Fibroblast of skin of left quadriceps (primary cell): ENCODE results near the gene PTPRN2.

ENCODE experiments used
- DNase-seq, 2 experiments: peaks; one replicate each; pipeline ENCODE4 v3.0.0-alpha.2; 2013; ENCODE audit warnings: low read depth in 2 of 2

PTPRN2 gene

DNA sequence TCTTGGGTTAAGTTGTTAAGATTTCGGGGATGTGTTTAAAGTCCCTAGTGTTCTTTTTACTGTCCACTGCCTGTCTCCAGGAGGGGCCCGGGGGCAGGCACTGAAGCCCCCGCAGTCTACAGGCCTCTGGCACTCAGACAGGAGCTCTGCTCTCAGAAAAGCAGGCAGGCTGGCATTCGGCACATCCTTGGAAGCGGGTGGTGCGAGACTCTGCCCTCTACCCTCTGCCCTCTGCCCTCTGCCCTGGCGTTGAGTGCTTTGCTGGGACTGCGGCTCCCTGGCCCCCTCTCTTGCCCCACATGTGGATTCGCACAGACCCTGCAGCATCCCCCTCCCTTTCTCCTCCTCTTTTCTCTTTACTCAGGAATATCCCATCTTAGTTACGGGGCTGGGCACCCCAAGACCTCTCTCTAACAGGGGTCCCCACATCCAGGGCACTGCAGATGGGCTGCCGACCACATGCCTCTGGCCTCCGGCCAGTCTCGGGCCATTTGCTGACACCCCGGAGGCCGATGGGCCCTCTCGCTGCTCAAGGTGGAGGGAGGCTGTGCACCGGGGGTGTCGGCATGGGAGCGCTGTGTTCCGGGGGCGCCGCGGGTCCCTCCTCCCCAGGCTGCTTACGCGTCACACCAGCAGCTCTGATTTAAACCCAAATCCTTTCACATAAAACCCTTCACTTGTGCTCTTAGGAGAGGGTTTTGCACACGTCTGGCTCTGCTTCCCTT is 770.9 kb downstream of the PTPRN2 start:
- DNase-seq = no peak

DNA sequence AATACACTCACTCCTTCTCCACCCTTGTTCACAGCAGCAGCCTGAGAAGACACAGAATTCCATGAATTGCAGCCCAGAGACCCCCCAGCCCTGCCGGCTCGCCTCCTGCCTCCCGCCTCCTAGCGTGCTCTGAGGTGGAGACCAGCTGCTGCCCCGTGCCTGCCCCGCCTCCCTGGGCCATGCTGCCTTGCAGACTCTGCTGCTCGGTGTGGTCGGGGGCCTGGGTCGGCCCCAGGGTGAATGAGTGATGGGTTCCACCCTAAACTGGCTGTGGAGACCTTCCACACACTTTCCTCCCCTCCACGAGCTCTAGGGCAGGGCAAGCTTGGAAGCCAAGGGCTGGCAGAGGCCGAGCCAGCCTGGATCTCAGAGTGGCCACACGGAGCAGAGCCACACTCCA is 771.5 kb downstream of the PTPRN2 start:
- no peak for DNase-seq

DNA sequence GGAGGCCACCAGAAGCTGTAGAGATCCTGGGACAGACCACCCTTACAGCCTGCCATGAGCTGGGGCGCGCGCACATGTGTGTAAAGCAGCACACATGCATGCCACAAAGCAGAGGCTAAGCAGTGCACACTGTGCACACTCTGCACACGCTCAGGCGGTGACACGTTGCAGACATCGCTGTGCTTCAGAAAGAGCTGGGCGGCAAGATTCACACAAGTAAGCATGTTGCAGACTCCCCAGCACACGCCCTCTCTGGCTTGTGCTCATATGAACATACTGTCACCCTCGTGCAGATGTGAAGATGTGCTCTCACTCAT is 772.0 kb downstream of the PTPRN2 start:
- DNase-seq = no peak

DNA sequence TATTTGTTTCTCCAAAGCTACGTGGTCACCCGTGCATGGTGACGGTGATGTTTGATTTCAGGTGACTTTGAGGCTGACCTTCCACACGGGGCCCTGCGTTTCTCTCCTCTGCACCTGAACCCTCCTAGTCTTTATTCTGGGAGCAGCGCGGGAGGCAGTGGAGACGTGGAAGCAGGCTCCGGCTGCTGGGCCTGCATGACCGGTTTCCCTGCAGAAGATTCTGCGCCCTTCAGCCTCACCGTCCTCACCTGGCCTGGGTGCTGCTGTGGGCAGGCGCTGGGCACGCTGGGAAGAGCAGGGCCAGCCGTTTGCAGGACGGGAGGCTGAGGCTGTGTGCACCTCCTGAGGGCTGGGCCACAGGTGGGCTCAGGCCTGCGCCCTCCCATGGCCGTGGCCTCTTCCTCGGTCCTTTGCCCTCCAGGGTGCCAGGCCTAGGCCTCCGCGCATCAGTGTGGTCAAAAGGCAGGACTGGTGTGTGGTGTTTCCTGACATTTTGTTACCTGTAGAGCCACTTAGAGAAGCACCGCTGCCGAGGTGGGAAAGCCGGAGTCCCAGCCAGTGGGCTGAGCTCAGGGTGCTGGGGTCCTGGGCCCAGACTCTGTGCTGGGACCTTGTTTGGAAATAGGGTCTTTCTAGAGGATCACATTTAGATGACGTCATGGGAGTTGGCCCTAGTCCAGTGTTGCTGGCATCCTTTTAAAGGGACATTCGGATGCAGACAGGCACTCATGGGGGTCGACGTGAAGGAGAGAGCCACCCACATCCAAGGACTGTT is 772.5 kb downstream of the PTPRN2 start:
- DNase-seq = no peak

DNA sequence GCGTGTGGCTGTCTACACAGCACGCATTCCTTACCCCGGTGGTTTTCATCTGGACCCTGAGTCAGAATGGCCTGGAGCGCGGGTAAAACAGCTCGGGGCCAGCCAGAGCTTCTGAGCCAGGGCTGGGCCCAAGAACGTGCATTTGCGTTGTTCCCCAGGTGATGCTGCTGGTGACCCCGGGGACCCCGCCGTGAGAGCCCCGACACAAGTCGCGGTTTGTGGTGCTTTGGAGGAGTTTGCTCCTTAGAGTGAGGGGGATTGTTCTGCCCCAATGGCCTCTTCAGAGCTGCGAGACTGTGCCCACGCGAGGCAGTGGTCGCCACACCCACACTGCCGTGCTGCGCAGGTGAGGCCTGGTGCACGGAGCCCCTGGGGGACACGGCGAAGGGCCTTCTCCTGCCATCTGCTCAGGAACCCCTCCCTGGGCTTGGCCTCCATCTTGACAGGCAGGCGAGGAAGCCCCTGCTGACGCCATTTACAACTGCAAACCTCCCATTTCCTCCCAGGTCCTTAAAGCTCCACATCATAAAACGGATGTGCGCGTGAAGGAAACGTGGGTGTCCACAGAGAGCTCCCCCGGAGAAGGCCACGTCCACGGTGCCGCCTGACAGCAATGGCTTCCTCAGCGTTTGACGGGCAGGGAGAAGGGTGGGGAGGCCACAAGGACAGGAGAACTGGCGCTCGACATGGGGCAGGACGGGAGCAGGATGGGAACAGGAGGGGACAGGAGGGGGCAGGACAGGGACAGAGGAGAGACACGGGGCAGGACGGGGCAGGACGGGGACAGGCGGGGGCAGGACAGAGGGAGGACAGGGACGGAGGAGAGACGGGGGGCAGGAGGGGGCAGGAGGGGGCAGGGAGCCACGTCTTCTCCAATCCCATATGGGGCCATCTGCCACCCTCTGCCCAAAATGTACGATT is 773.6 kb downstream of the PTPRN2 start:
- no peak for DNase-seq

DNA sequence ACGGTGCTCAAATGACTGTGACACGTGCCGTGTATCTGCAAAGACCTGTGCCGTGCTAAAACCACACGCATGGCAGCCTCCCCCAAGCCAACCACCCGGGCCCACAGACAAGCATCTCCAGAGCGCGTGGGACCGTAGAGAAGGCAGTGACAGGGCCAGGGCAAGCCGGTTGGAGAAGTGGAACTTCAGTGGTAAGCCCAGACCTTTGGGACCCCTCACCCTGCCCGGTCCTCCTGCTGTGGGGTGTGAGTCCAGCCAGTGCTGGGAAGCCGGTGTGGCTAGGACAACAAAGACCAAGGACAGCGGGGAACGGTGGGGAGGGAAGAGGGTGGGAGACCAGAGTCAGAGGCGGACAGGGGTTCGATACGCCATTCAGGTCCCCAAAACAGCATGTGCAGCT is 774.6 kb downstream of the PTPRN2 start:
- DNase-seq = no peak

DNA sequence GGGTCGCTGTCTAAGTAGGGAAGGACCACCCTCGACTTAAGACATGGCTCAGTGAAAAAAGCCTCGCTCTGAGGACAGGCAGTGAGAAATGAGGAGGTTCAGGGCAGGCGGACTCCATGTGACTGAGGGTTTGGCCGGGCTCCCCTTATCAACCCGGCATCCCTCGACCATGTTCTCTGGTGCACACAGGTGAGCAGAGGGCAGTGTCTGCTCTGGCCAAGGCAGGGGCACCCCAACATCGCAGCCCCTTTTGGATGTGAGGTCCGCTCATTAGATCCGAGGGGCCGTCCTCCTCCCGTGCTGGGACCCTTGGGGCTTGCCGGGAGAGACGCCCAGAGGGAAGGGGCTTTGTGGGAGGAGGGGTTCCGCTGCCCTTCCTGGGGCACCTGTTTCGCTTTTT is 775.7 kb downstream of the PTPRN2 start:
- DNase-seq = no peak

DNA sequence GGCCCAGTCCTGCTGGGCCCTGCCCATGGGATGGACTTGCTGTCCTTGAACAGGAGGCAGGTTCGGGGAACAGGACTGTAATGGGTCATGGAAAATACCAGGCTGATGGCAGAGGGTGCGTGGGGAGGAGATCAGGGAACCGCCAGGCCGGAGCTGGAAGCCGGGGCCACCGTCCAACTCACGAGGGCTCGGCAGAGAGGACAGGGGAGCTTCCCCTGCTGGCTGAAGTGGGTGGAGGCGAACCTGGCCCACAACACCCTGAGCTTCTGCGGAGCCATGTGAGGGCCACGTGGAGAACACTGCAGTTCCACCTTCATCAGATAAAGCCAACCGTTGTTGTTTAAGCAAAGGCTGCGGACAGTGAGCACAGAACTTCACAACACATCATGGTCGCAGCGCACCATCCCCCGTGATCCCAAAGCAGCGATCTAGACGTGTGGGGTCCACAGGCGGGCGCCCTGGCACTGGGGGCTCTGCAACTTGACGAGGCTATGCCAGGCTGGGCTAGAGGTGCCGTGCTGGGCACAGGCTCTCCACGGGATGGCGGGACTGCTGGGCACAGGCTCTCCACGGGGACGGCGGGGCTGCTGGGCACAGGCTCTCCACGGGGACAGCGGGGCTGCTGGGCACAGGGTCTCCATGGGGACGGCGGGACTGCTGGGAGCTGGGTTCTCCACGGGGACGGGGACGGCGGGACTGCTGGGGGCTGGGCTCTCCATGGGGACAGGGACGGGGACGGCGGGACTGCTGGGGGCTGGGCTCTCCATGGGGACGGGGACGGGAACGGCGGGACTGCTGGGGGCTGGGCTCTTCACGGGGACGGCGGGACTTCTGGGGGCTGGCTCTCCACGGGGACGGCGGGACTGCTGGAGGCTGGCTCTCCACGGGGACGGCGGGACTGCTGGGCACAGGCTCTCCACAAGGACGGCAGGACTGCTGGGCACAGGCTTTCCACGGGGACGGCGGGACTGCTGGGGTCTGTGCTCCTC is 777.5 kb downstream of the PTPRN2 start:
- no peak for DNase-seq

DNA sequence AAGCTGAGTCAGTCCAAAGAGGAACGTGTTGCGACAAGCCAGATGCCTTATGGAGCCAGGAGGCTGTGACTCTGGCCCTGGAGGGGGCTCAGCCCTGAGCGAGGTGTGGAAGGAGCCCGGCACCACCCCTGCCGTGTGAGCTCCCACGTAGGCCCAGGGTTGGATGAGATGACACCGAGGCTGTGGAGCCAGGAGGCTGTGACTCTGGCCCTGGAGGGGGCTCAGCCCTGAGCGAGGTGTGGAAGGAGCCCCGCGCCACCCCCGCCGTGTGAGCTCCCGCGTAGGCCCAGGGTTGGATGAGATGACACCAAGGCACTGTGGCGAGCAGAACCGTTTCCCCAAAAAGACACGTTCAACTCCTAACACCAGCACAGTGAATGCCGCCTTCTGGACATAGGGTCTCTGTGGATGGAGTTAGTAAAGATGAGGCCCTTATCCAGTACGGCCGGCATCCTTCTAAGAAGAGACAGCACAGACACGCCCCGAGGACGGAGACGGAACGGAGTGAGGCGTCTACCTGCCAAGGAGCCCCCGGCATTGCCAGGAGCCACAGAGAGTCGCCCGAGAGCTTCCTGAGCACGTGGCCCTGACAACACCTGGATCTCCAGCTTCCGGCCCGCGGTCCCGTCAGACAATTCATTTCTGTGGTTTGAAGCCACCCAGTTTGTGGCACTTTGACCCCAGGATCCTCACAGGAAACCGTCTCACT is 778.3 kb downstream of the PTPRN2 start:
- no peak for DNase-seq

DNA sequence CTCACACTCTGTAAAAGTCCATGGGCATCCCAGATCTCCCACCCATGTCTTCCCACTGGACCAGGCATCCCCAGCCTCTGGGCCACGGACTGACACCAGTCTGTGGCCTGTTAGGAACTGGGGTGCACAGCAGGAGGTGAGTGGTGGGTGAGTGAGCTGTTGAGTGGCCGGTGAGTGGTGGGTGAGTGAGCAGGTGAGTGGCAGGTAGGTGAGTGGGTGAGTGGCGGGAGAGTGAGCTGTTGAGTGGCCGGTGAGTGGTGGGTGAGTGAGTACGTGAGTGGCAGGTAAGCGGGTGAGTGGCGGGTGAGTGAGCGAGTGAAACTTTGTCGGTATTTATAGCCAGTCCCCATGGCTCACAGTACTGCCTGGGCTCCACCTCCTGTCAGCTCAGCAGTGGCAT is 779.6 kb downstream of the PTPRN2 start:
- no peak for DNase-seq

DNA sequence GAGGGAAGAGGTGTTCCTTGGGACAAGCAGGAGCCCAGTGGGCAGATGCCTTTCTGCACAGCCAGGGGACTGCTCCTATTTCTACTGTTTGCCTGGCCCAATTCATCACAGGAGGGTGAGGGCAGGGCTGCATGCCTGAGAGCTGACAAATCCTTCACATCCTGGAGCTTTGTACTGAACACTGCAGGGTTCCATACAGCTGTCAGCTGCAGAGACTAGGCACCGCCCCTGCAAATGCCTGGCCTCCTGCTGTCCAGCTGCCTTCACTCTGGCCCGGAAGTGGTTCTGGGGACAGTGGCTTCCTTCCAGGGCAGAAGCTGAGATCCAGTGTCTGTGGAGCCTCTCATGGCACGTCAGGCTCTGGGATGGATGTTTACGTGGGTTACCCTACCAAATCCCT is 780.1 kb downstream of the PTPRN2 start:
- DNase-seq = no peak

DNA sequence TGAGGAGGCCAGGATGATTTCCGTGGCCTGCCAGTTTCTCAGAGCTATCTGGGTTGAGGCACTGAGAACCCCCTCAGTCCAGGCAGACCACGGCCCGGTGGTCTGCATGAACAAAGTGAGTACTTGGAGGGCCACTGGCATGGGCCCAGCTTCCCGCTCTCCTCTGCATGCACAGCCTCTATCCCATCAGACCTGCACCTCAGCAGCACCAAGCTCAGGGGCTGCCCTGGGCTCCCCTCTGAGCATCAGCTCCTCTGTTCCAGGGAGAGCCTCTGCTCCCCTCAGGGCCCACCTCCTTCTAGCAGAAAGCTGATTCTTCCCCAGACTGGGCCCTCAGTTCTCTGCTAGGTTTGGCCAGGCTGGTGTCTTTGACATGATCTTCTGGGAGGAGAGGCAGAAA is 780.9 kb downstream of the PTPRN2 start:
- DNase-seq = no peak

DNA sequence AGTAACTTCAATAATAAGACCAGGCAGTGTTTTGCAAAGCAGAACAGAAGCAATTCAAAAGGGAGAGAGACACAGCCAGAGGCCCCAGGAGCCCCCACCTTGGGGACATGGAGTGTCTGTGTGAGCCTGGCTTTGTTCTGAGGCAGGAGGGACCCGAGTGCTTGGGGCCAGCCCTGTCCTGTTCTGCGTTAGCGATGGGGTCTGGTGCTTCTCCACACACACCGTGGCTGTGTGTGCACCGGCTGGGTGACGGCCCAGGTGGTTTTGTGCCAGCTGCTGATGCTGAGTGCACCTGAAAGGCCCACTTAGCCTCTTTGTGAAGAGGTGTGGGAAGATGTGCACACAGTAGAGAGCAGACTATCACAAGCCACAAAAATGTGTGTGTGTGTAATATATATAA is 781.9 kb downstream of the PTPRN2 start:
- no peak for DNase-seq

DNA sequence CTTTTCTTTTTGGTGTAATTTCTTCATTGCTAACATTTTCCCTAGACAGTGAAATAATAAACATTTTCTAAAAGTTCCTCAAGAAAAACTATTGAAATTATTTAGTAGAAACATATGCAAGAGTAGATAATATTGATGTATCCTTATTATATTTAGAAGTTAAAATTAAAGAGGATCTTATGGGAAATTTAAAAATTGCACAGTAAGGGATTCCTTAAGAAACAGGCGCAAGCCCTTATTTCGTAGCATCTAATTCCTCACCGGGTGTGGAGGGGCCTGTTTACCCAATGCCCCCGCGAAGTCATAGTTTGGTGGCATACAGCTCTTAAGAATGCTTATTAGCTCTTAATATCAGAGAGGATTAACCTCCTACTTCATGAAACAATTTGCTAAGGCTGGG is 783.7 kb downstream of the PTPRN2 start:
- no peak for DNase-seq

DNA sequence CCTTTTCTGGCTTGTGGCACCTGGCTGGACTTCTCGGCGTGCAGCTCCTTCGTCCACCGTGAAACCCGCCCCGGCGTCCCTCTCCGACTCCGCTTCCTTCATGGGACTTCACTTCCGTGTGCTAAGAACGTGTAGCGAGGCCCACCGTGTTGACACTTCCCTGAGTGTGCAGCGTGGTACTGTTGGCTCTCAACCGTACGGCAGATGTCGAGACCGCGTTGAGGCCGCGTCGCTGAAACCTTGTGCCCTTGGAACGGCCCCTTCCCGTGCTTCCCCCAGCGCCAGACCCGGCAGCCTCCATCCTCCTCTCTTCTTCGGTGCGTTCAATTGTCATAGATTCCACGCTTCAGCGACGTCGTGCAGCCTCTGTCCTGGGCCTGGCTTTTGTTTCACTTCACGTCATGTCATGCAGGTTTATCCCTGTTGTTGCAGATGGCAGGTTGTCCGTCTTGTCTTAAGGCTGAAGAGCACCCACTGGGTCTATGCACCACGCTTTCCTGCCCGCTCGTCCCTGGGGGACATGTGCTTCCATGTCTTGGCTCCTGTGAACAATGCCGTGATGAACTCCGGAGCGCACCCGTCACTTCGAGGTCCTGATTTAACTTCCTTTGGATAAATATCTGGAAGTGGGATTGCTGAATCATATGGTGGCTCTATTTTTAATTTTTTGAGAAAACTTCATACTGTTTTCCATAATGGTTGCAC is 785.5 kb downstream of the PTPRN2 start:
- DNase-seq = no peak

DNA sequence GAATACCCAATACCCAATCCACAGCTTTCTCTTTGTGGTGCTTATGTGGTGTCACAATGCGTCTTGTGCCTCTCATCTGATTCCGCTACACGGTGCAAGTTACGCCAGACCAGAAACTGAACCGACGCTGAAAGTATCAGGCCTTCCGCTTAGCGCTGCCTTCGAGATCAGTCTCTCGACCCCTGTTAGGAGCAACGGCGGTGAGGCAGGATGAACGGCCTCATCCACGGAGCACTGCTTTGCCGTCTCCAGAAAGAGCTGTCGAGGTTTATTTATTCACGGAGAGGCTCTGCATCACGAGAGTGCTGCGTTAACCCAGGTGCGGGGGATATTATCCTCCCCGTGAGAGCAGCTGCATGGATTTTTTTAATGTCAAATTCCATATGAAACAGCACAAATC is 786.5 kb downstream of the PTPRN2 start:
- DNase-seq = no peak

DNA sequence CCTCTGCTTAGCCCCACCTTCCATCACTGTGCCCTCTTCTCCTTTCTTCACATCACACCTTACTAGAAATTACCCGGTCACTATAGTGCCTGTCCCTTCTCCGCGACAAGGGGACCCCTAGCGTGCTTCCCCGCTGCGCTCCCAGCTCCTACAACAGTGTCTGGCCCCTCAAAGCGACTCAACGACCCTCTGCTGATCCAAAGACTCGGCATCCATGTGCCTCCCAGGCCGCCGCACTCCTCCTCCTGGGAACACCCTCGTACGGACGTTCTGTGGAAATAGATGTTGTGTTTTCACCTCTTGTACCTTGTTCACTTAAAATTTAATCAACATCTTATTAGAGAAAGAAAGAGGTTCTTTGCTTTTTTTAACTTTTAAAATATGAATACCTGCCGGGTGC is 787.3 kb downstream of the PTPRN2 start:
- no peak for DNase-seq

DNA sequence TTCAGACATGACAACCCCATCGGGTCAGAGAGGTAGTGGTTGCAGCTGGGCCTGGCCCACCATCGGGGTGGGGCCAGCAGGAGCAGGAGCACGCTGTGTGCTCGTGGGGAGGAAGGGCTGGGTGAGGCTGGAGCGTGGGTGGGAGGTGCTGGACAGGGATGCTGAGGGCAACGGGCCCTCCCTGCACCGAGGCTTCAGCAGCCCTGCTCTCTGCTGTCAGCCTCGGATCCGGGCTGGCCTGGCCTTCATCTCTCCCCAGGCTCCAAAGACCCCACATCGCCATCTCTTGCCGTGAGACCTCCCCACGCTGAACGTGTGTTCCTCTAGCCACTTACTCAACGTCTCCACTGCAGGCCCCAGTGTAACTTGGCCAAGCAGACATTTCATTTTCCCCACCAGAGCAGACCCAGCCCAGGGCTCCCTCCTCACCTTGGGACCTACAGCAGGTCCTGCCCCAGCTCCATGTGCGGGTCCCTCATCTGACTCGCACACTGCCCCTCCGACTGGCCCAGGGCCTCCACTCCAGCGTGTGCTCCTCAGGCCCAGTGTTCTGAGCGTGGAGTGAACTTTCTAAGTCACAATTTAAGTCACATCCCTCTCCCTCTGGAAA is 788.4 kb downstream of the PTPRN2 start:
- DNase-seq = no peak

DNA sequence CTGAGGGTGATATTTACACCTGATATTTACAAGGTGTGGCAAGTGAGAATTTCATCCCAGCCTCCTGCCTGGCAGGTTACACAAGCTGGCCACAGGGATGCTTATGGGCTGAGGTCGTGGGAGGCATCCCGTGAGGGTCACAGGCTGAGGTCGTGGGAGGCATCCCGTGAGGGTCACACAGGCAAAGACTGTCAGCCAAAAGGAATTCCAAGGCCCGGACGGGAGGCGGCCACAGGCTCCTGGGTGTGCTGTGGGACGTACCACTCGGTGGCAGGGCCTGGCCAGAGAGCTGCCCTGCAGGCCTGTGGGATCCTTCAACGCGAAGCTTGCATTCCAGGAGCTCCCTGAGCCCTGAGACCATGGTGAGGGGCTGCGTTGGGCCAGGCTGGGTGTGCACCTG is 790.3 kb downstream of the PTPRN2 start:
- no peak for DNase-seq

DNA sequence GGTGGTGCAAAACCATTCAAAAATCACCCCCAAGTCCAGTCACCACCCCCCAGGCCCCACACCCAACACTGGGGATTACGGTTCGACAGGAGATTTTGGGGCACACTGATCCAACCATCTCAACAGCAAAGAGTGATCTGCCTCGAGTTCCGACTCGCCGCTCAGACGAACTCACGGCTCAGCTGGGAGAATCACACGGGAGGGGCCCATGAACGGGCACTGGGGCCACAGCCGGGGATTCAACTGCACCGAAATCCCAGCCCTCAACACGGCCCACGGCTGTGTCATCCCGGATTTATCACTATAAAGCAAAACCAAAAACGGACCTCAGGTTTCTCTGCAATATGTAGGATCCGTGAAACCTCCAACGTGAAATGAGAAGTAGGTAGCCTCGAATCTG is 790.8 kb downstream of the PTPRN2 start:
- no peak for DNase-seq
